GM13977 (cell line): ENCODE data around the gene NOM1.
"Not testable (repeated sequence)": the region's sequence is repeated elsewhere in the genome, so short reads cannot be mapped to it uniquely, and the experiment has no call there.

ENCODE experiments used
- DNase-seq: peaks from one replicate; pipeline ENCODE4 v3.0.0; 2012; ENCODE audit warnings: low spot score
- CTCF ChIP-seq: IDR thresholded peaks from 2 replicates; pipeline ENCODE4 v1.5.1; 2012; ENCODE audit warnings: mild to moderate bottlenecking, control low read depth; ENCODE audit not compliant: insufficient read depth; ENCODE audit errors: extremely low read depth, missing control alignments
- in situ Hi-C: fragments of 300-500 bp; cut with MboI; formaldehyde crosslinking; loops from one replicate; pipeline ENCODE4 v1.12.0; 2022; ENCODE audit warnings: low sequenced_read_pairs, low pct_unique_long_range_greater_than_20kb, mixed read lengths, inconsistent platforms; ENCODE audit not compliant: unreplicated experiment

NOM1 gene

GRCh38 chr7:156929789-156930539, 19.5 kb upstream of the NOM1 start:
- TF ChIP-seq CTCF: no peak
- DNase-seq: no peak
- in situ Hi-C loops: no loop called here

- DNase-seq: no peak
- in situ Hi-C loops: no loop called here
- TF ChIP-seq CTCF: no peak
Observed at GRCh38 chr7:156932006-156932405, 17.5 kb upstream of the NOM1 start.

- DNase-seq: no peak
- no peak for TF ChIP-seq CTCF
- in situ Hi-C loops: no loop called here
Observed at GRCh38 chr7:156935250-156935649, 14.3 kb upstream of the NOM1 start.

DNA sequence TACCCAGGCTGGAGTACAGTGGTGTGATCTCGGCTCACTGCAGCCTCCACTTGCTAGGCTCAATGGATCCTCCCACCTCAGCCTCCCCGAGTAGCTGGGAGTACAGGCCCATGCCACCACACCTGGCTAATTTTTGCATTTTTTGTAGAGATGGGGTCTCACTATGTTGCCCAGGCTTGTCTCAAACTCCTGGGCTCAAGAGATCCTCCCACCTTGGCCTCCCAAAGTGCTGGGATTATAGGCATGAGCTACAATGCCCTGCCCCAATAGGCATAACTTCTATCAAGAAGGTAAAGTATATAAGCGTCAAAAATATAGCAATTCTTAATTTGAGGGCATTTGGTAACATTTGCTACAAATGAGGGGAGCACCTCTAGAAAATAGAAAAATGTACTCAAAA, 12.7 kb upstream of the NOM1 start:
- in situ Hi-C loops, DNase-seq: not testable (repeated sequence)

- in situ Hi-C loops: no loop called here
- no peak for DNase-seq
- no peak for TF ChIP-seq CTCF
Observed at GRCh38 chr7:156940421-156941122, 8.9 kb upstream of the NOM1 start.

- in situ Hi-C loops: no loop called here
- DNase-seq: no peak
- TF ChIP-seq CTCF: no peak
Observed at GRCh38 chr7:156941393-156942182, 7.9 kb upstream of the NOM1 start.

DNA sequence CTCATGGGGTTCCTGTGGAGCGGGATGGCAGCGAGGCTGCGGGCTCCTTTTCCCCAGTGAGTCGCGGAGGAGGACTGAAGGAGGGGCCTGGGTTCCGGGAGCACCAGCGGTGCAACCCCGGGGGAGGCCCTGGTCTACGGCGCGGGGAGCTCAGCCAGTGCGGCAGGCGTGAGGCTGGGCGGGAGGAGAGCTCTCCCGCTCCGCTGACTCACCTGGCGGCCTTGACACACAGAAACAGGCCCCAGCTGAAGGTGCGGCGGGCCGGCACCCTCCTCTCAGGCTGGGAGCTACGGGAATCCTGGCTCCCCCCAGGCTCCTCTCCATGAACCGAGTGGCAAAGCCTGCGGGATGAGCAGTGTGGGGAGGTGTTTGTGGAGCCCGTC, 6.8 kb upstream of the NOM1 start:
- TF ChIP-seq CTCF: no peak
- peak; percentile 55 for DNase-seq
- in situ Hi-C loops: no loop called here
